Vagina (tissue), 2 donors: ENCODE measurements around the gene ERCC6L2. TPM values are rescaled to one million over a fixed set of nuclear protein-coding genes. Genes with fewer than 3 reads are reported as not detected.

Experiments used
- DNase-seq, 2 donors: peaks; one replicate each; pipeline ENCODE4 v3.0.0-alpha.2; 2017; ENCODE audit errors: extremely low spot score in 2 of 2
- H3K27ac ChIP-seq: fragments of 200-600 bp; sonication (generic); one replicate; pipeline ENCODE4 v1.5.1; 2019
- H3K27me3 ChIP-seq: fragments of 200-600 bp; sonication (generic); one replicate; pipeline ENCODE4 v1.5.1; 2019
- H3K36me3 ChIP-seq, 2 donors: fragments of 200-600 bp; sonication (generic); one replicate each; pipeline ENCODE4 v1.5.1; 2017 to 2019
- H3K4me1 ChIP-seq: fragments of 200-600 bp; sonication (generic); one replicate; pipeline ENCODE4 v1.5.1; 2019
- H3K4me3 ChIP-seq, 2 donors: fragments of 200-600 bp; sonication (generic); 1 replicate in 1 of 2; 2 replicates in 1 of 2; pipeline ENCODE4 v1.5.1; 2016 to 2019
- H3K9me3 ChIP-seq: fragments of 200-600 bp; sonication (generic); one replicate; pipeline ENCODE4 v1.5.1; 2019
- CTCF ChIP-seq, 3 experiments: fragments of 450-650 bp in 2 of 3; fragments of 200-600 bp in 1 of 3; sonication (generic) in 1 of 3; IDR thresholded peaks; one replicate each; pipeline ENCODE4 v1.5.1; 2017 to 2019; ENCODE audit warnings: antibody characterized with exemption in 3 of 3, mild to moderate bottlenecking in 2 of 3, moderate library complexity in 2 of 3
- POLR2A ChIP-seq, 2 donors: fragments of 450-650 bp; IDR thresholded peaks; one replicate each; pipeline ENCODE4 v1.6.1; 2017; ENCODE audit warnings: antibody characterized with exemption in 2 of 2, mild to moderate bottlenecking in 2 of 2, moderate library complexity in 2 of 2
- POLR2AphosphoS5 ChIP-seq, 2 donors: sonication (generic); formaldehyde crosslinking; IDR thresholded peaks; one replicate each; pipeline ENCODE4 v1.9.0; 2017; ENCODE audit warnings: antibody characterized with exemption in 2 of 2, mild to moderate bottlenecking in 2 of 2, low read depth in 1 of 2; ENCODE audit not compliant: insufficient read depth in 1 of 2
- intact Hi-C: fragments of 100-400 bp; cut with DNase I; formaldehyde crosslinking; loops from one replicate; pipeline ENCODE4 v1.15.1; 2023
- small RNA-seq: library from RNA; depleted of rRNA; stranded (forward); fragments of <200 nt; gene quantifications from one replicate; pipeline ENCODE3, GENCODE V24; 2016
- total RNA-seq: library from RNA; depleted of rRNA; stranded (reverse); fragments of >200 nt; gene quantifications from one replicate; pipeline ENCODE4 v1.2.3, GENCODE V29; 2016

ERCC6L2 gene
- total RNA-seq, 1 donor from 2014 or later: 59.2 TPM

- DNase-seq: no peak
- intact Hi-C loops: no loop called here
- no peaks in the 10 kb centered on the region for H3K4me1 ChIP-seq
- H3K9me3 ChIP-seq: no peaks in the 10 kb centered on the region
- TF ChIP-seq POLR2A (IDR thresholded peaks at IDR 0.05) (no peak), POLR2AphosphoS5 (IDR thresholded peaks at IDR 0.05; ENCODE audit: insufficient read depth in 1 of 2, low read depth in 1 of 2) (no peak), CTCF (IDR thresholded peaks at IDR 0.05) (no peak)
- no peak overlapping the region for H3K4me3 ChIP-seq
- peaks cover 0 to 3% of the 10 kb centered on the region in 2 donors for H3K36me3 ChIP-seq
- H3K27me3 ChIP-seq: no peaks in the 10 kb centered on the region
- no peak overlapping the region for H3K27ac ChIP-seq
These were observed 134.4 kb downstream of the ERCC6L2 start for GRCh38 chr9:96009690-96010472.

- intact Hi-C loops: no loop called here
- Histone ChIP-seq H3K36me3 (peaks cover 0 to 3% of the 10 kb centered on the region in 2 donors), H3K27ac (no peak overlapping the region), H3K27me3 (no peaks in the 10 kb centered on the region), H3K9me3 (no peaks in the 10 kb centered on the region), H3K4me3 (no peak overlapping the region), H3K4me1 (no peaks in the 10 kb centered on the region)
- no peak for TF ChIP-seq CTCF (IDR thresholded peaks at IDR 0.05)
- no peak for TF ChIP-seq POLR2AphosphoS5 (IDR thresholded peaks at IDR 0.05; ENCODE audit: insufficient read depth in 1 of 2, low read depth in 1 of 2)
- no peak for TF ChIP-seq POLR2A (IDR thresholded peaks at IDR 0.05)
- DNase-seq: no peak
These were observed 138.6 kb downstream of the ERCC6L2 start for GRCh38 chr9:96014078-96014477.

GRCh38 chr9:96015876-96016686 lies 140.6 kb downstream of the ERCC6L2 start:
- Histone ChIP-seq H3K4me1 (peaks cover 7% of the 10 kb centered on the region), H3K4me3 (no peak overlapping the region), H3K36me3 (no peaks in the 10 kb centered on the region), H3K9me3 (no peaks in the 10 kb centered on the region), H3K27ac (no peak overlapping the region), H3K27me3 (no peaks in the 10 kb centered on the region)
- no peak for DNase-seq
- TF ChIP-seq POLR2A (IDR thresholded peaks at IDR 0.05) (no peak), CTCF (IDR thresholded peaks at IDR 0.05) (no peak), POLR2AphosphoS5 (IDR thresholded peaks at IDR 0.05; ENCODE audit: insufficient read depth in 1 of 2, low read depth in 1 of 2) (no peak)
- intact Hi-C loops: no loop called here

Small RNA genes within 50 kb of the gene (small RNA-seq; reads per million reads assigned to genes)
- not detected for gene RNA5SP289
- not detected for gene RNU2-46P
